Nephron progenitor cell (in vitro differentiated cells): ENCODE results near the gene GALNT18.

Experiments used
- DNase-seq: peaks from one replicate; pipeline ENCODE4 v3.0.0; 2021
- H3K27ac Mint-ChIP-seq: 2 replicates; pipeline ENCODE4 v1.8.0; 2021; ENCODE audit warnings: mild to moderate bottlenecking, moderate library complexity, mixed read lengths
- H3K27me3 Mint-ChIP-seq: 2 replicates; pipeline ENCODE4 v1.8.0; 2021; ENCODE audit warnings: mild to moderate bottlenecking, low read depth, mixed read lengths; ENCODE audit not compliant: poor library complexity
- H3K36me3 Mint-ChIP-seq: 2 replicates; pipeline ENCODE4 v1.8.0; 2021; ENCODE audit warnings: low read depth, mixed read lengths
- H3K4me1 Mint-ChIP-seq: 2 replicates; pipeline ENCODE4 v1.8.0; 2021; ENCODE audit warnings: mixed read lengths
- H3K4me3 Mint-ChIP-seq: 2 replicates; pipeline ENCODE4 v1.8.0; 2021; ENCODE audit warnings: mild to moderate bottlenecking, moderate library complexity, mixed read lengths
- H3K9me3 Mint-ChIP-seq: 2 replicates; pipeline ENCODE4 v1.8.0; 2021; ENCODE audit warnings: mild to moderate bottlenecking, moderate library complexity, mixed read lengths
- TF ChIP-seq, protein P1 (sequence below): fragments of 200-600 bp; sonication (generic); IDR thresholded peaks from 2 replicates; pipeline ENCODE4 v1.5.0; 2021; ENCODE audit warnings: antibody characterized with exemption

Gene GALNT18

GRCh38 chr11:11309906-11310305 is 311.9 kb downstream of the GALNT18 start:
- H3K4me3 Mint-ChIP-seq: no peak overlapping the region
- TF ChIP-seq, protein P1, sequence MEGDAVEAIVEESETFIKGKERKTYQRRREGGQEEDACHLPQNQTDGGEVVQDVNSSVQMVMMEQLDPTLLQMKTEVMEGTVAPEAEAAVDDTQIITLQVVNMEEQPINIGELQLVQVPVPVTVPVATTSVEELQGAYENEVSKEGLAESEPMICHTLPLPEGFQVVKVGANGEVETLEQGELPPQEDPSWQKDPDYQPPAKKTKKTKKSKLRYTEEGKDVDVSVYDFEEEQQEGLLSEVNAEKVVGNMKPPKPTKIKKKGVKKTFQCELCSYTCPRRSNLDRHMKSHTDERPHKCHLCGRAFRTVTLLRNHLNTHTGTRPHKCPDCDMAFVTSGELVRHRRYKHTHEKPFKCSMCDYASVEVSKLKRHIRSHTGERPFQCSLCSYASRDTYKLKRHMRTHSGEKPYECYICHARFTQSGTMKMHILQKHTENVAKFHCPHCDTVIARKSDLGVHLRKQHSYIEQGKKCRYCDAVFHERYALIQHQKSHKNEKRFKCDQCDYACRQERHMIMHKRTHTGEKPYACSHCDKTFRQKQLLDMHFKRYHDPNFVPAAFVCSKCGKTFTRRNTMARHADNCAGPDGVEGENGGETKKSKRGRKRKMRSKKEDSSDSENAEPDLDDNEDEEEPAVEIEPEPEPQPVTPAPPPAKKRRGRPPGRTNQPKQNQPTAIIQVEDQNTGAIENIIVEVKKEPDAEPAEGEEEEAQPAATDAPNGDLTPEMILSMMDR: no peak
- H3K4me1 Mint-ChIP-seq: no peaks in the 10 kb centered on the region
- DNase-seq: no peak
- no peaks in the 10 kb centered on the region for H3K36me3 Mint-ChIP-seq
- H3K27me3 Mint-ChIP-seq: peaks cover 5% of the 10 kb centered on the region
- H3K9me3 Mint-ChIP-seq: no peaks in the 10 kb centered on the region
- H3K27ac Mint-ChIP-seq: no peak overlapping the region

GRCh38 chr11:11308249-11308648 is 313.6 kb downstream of the GALNT18 start:
- TF ChIP-seq, protein P1: no peak
- H3K9me3 Mint-ChIP-seq: no peaks in the 10 kb centered on the region
- no peak overlapping the region for H3K27ac Mint-ChIP-seq
- H3K27me3 Mint-ChIP-seq: peaks cover 8% of the 10 kb centered on the region
- H3K36me3 Mint-ChIP-seq: no peaks in the 10 kb centered on the region
- peaks cover 9% of the 10 kb centered on the region for H3K4me1 Mint-ChIP-seq
- no peak for DNase-seq
- no peak overlapping the region for H3K4me3 Mint-ChIP-seq

GRCh38 chr11:11306855-11307254 is 314.9 kb downstream of the GALNT18 start:
- Mint-ChIP-seq H3K27ac (no peak overlapping the region), H3K4me1 (peaks cover 19% of the 10 kb centered on the region), H3K4me3 (no peak overlapping the region), H3K9me3 (no peaks in the 10 kb centered on the region), H3K36me3 (no peaks in the 10 kb centered on the region), H3K27me3 (peaks cover 8% of the 10 kb centered on the region)
- DNase-seq: no peak
- TF ChIP-seq, protein P1: no peak

- Mint-ChIP-seq H3K27me3 (peaks cover 12% of the 10 kb centered on the region), H3K4me1 (peaks cover 41% of the 10 kb centered on the region), H3K4me3 (no peak overlapping the region), H3K9me3 (no peaks in the 10 kb centered on the region), H3K36me3 (no peaks in the 10 kb centered on the region), H3K27ac (no peak overlapping the region)
- DNase-seq: no peak
- TF ChIP-seq, protein P1: no peak
Observed at GRCh38 chr11:11304550-11304949, 317.3 kb downstream of the GALNT18 start.

- H3K27ac Mint-ChIP-seq: no peak overlapping the region
- H3K27me3 Mint-ChIP-seq: peaks cover 12% of the 10 kb centered on the region
- no peak for DNase-seq
- no peaks in the 10 kb centered on the region for H3K36me3 Mint-ChIP-seq
- H3K9me3 Mint-ChIP-seq: no peaks in the 10 kb centered on the region
- H3K4me1 Mint-ChIP-seq: peaks cover 47% of the 10 kb centered on the region
- TF ChIP-seq, protein P1: no peak
- no peak overlapping the region for H3K4me3 Mint-ChIP-seq
Observed at GRCh38 chr11:11302565-11302964, 319.2 kb downstream of the GALNT18 start.

- Mint-ChIP-seq H3K27me3 (peaks cover 12% of the 10 kb centered on the region), H3K4me1 (peaks cover 61% of the 10 kb centered on the region), H3K4me3 (no peak overlapping the region), H3K36me3 (no peaks in the 10 kb centered on the region), H3K27ac (no peak overlapping the region), H3K9me3 (no peaks in the 10 kb centered on the region)
- DNase-seq: no peak
- TF ChIP-seq, protein P1: no peak
Observed at GRCh38 chr11:11301212-11301611, 320.6 kb downstream of the GALNT18 start.
